Activated naive CD8-positive, alpha-beta T cell treated with anti-CD3 and anti-CD28 coated beads, Interleukin-2, amount 50 U/mL, for 24 hours (primary cell): ENCODE measurements around the gene CD28.

Experiments used
- ATAC-seq: fragments of 150-1000 bp; cut with Tn5 transposase; one replicate; pipeline ENCODE4 v1.10.0; 2021
- DNase-seq: peaks from one replicate; pipeline ENCODE4 v3.0.0; 2021
- H3K27ac Mint-ChIP-seq: one replicate; pipeline ENCODE4 v1.8.0; 2021; ENCODE audit warnings: mild to moderate bottlenecking, mixed read lengths
- H3K27me3 Mint-ChIP-seq: one replicate; pipeline ENCODE4 v1.8.0; 2021; ENCODE audit warnings: mixed read lengths
- H3K36me3 Mint-ChIP-seq: one replicate; pipeline ENCODE4 v1.8.0; 2021; ENCODE audit warnings: low read depth, mixed read lengths
- H3K4me1 Mint-ChIP-seq: one replicate; pipeline ENCODE4 v1.8.0; 2021; ENCODE audit warnings: mixed read lengths
- H3K4me3 Mint-ChIP-seq: one replicate; pipeline ENCODE4 v1.8.0; 2021; ENCODE audit warnings: mild to moderate bottlenecking, moderate library complexity, mixed read lengths
- H3K9me3 Mint-ChIP-seq: one replicate; pipeline ENCODE4 v1.8.0; 2021; ENCODE audit warnings: mixed read lengths

CD28 gene

DNA sequence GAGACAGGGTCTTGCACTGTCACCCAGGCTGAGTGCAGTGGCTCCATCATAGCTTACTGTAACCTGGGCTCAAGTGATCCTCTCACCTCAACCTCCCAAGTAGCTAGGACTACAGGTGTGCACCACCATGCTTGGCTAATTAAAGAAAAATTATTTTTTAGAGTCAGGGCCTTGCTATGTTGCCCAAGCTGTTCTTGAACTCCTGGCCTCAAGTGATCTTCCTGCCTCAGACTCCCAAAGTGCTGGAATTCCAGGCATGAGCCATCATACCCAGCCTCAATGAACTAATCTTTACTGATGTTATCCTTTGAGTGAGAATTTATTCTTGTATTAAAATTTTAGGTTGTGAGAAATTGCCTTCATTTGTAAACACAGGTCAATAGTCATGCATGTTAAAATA is 27.0 kb upstream of the CD28 start:
- ATAC-seq (no peak), DNase-seq (no peak)
- Mint-ChIP-seq H3K36me3 (no peaks in the 10 kb centered on the region), H3K27ac (no peak overlapping the region), H3K4me1 (peaks cover 60% of the 10 kb centered on the region), H3K27me3 (no peaks in the 10 kb centered on the region), H3K4me3 (no peak overlapping the region), H3K9me3 (no peaks in the 10 kb centered on the region)

DNA sequence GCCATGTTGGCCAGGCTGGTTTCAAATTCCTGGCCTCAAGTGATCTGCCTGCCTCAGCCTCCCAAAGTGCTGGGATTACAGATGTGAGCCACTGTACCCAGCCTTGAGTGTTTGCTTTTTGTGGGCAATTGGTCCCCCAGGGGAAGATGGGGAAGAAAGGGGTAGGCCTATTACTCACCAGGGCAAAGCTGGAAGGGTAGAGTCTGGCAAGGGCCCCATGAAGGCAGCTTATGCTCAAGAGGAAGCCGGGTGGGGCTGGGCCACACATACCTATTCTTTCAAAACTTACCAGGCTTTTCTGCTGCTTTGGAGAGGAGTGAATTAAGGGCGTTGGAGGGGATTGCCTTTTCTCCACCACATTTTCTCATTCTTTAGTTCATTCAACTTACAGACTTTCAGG is 24.5 kb upstream of the CD28 start:
- no peaks in the 10 kb centered on the region for H3K9me3 Mint-ChIP-seq
- H3K4me1 Mint-ChIP-seq, result peaks cover 48% of the 10 kb centered on the region
- H3K4me3 Mint-ChIP-seq, result no peak overlapping the region
- H3K27ac Mint-ChIP-seq, result no peak overlapping the region
- DNase-seq, result no peak
- no peaks in the 10 kb centered on the region for H3K36me3 Mint-ChIP-seq
- ATAC-seq, result peak; percentile 21
- no peaks in the 10 kb centered on the region for H3K27me3 Mint-ChIP-seq

DNA sequence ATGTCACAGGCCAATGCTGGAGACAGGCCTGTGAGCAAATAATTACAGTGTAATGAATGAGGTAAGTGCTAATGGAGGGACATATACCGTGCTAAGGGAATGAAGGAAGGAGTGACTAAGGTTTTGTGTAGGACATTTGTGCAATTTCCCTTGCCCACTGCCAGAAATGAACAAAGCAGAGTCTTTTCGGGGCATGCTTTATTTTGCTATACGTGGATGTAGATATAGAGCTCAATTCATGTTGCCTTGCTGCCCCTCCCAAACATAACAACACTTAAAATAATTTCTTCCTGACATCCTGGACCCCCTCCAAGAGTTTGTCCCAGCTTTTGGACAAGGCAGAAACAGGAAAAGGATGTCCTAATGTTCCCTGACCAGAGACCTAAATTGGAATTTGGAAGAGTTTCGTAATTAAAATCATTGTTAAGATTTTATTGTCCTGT is 23.7 kb upstream of the CD28 start:
- Mint-ChIP-seq H3K27me3 (no peaks in the 10 kb centered on the region), H3K4me3 (no peak overlapping the region), H3K36me3 (no peaks in the 10 kb centered on the region), H3K4me1 (peaks cover 46% of the 10 kb centered on the region), H3K9me3 (no peaks in the 10 kb centered on the region), H3K27ac (no peak overlapping the region)
- no peak for DNase-seq
- ATAC-seq, result no peak

DNA sequence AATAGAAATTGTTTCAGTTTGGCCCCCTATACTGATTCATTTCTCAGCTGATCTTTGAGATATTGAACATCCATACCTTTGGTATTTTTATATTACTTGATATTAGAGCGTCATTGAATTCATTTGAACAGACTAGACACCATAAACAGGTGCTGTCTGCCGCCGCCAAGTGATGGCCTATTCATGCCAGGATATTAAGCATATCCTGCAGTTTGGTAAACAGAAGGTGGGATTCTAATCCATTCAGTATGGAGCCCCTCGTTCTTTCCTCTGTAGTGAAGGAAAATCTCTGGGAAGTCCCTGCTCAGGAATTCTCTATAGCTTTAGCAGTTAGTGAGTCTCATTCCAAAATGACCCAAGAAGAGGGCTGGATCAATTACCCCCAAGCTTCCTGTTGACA is 23.0 kb upstream of the CD28 start:
- H3K36me3 Mint-ChIP-seq, result no peaks in the 10 kb centered on the region
- DNase-seq (no peak), ATAC-seq (no peak)
- no peak overlapping the region for H3K4me3 Mint-ChIP-seq
- H3K27me3 Mint-ChIP-seq, result no peaks in the 10 kb centered on the region
- H3K27ac Mint-ChIP-seq, result no peak overlapping the region
- peaks cover 47% of the 10 kb centered on the region for H3K4me1 Mint-ChIP-seq
- H3K9me3 Mint-ChIP-seq, result no peaks in the 10 kb centered on the region

DNA sequence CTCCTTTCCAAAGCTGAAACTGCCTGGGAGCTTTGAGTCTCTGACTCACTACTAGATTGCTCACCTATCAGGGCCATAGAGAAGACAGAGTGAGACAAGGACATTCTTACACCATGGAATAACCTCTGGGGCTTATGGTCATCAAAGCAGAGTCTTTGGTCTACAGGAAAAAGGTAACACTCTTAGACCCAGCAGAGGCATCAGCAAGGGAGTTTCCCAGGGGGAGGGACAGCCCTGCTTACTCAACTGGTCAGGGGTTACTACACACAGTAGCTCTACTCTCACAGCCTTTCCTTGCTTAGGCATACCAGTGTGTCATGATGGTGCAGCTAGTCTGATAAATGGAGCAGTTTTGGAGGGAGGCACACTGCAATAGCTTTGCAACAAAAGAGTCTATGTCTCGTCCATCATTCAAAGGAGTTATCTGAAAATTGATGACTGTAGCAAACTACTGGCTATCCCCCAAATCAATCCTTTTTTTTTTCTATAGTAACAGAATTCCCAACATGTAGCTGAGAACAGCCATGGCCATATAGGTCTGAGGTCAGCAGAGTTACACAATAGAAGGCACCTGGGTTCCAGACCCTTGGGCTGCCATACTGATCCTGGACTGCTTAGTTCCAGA is 22.4 kb upstream of the CD28 start:
- Mint-ChIP-seq H3K36me3 (no peaks in the 10 kb centered on the region), H3K4me3 (no peak overlapping the region), H3K27me3 (no peaks in the 10 kb centered on the region), H3K4me1 (peaks cover 47% of the 10 kb centered on the region), H3K9me3 (no peaks in the 10 kb centered on the region), H3K27ac (no peak overlapping the region)
- peak; percentile 45 for DNase-seq
- ATAC-seq, result peak; percentile 99

DNA sequence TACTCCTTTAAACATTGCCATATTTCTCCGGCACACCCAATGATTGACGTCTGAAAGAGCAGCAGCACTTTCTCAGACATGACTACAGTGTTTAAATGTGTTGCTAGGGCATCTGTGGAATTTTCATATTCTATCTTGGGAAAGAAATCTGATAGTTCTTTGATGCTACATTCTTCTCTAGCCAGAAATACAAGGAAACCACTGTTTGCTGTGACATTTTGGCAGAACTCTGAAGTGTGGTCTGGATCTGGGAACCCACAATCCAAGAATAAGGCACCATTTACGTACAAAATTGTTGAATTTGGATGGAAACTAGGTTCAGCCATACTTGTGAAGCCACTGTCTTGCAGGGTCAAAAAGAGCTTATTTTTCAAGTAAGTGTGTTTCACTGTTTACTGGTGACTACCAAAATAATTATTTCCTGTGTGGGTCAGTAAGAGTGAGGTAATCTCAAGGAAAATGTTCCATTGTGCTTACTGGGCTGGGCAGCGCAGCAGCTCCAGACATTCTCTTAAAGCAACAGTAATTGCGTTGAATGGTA is 21.3 kb upstream of the CD28 start:
- ATAC-seq (no peak), DNase-seq (no peak)
- H3K4me1 Mint-ChIP-seq, result peaks cover 52% of the 10 kb centered on the region
- H3K27ac Mint-ChIP-seq, result no peak overlapping the region
- no peak overlapping the region for H3K4me3 Mint-ChIP-seq
- no peaks in the 10 kb centered on the region for H3K9me3 Mint-ChIP-seq
- no peaks in the 10 kb centered on the region for H3K27me3 Mint-ChIP-seq
- no peaks in the 10 kb centered on the region for H3K36me3 Mint-ChIP-seq

DNA sequence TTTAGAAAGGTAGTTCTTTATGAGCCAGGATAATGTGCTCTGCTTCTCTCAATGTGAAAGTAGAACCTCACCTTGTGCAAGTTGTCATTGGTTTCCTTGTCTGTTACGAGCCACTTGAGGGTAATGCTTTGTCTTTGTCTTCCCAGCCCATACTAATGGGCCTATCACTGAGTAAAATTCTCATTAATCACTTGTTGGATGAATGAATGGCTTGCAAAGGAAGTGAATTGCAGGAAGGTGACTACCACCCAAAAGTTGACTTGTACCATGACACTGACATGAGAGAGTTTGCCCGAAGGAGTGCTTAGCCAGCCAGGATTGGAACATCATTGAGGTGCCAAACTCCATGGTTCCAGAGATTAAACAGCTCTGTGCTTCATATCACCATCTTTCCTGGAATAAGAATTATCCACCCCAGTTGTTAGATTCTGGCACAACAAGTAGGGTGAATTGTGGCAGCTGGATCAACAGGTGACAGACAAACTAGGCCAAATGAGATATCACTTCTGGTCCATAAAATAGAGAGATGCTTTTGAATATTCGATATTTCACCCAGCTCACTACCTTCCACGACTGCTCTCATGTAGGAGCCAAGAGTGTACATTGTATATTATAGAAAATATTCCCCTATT is 20.5 kb upstream of the CD28 start:
- ATAC-seq, result no peak
- DNase-seq, result no peak
- H3K36me3 Mint-ChIP-seq, result no peaks in the 10 kb centered on the region
- no peak overlapping the region for H3K27ac Mint-ChIP-seq
- no peaks in the 10 kb centered on the region for H3K9me3 Mint-ChIP-seq
- no peaks in the 10 kb centered on the region for H3K27me3 Mint-ChIP-seq
- no peak overlapping the region for H3K4me3 Mint-ChIP-seq
- H3K4me1 Mint-ChIP-seq, result peaks cover 50% of the 10 kb centered on the region

DNA sequence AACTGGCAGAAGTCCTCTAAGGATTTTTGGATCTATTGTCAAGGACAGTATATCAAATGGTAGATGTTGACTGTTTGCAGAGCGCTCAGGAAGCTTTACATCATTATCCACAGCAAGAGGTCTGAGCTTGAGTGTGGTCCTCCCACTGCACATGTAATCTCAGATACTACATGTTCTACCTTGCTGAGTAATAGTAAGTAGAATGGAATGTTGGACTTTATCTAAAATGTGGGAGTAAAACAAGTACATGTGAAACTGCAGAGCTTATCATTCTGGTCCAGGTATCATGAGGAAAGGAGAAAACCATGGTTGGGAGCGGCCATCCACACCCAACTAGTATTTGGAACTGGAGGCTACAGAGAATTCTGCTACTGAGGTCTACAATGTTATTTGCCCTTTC is 19.3 kb upstream of the CD28 start:
- H3K4me1 Mint-ChIP-seq, result peaks cover 42% of the 10 kb centered on the region
- H3K9me3 Mint-ChIP-seq, result no peaks in the 10 kb centered on the region
- no peaks in the 10 kb centered on the region for H3K36me3 Mint-ChIP-seq
- no peak overlapping the region for H3K27ac Mint-ChIP-seq
- no peaks in the 10 kb centered on the region for H3K27me3 Mint-ChIP-seq
- no peak for DNase-seq
- ATAC-seq, result no peak
- H3K4me3 Mint-ChIP-seq, result no peak overlapping the region

DNA sequence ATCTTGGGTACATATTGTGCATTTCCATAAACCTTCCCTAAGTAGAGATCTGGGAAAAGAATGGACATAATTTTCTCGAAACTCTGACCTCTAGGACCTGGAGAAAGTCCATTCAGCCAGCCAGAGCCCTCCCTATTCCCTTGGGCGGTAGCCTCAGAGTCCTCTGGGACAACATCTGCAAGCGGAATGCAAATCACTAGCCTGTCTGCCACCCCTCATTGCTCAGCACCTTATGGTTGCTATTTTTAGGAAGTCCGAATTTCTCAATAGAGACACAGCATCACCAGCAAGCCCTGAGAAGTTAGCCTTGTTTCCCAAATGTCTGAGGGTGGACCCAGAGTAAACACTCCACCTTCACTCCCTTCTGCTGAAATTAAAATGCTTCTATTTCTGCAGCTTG is 17.6 kb upstream of the CD28 start:
- DNase-seq (no peak), ATAC-seq (no peak)

DNA sequence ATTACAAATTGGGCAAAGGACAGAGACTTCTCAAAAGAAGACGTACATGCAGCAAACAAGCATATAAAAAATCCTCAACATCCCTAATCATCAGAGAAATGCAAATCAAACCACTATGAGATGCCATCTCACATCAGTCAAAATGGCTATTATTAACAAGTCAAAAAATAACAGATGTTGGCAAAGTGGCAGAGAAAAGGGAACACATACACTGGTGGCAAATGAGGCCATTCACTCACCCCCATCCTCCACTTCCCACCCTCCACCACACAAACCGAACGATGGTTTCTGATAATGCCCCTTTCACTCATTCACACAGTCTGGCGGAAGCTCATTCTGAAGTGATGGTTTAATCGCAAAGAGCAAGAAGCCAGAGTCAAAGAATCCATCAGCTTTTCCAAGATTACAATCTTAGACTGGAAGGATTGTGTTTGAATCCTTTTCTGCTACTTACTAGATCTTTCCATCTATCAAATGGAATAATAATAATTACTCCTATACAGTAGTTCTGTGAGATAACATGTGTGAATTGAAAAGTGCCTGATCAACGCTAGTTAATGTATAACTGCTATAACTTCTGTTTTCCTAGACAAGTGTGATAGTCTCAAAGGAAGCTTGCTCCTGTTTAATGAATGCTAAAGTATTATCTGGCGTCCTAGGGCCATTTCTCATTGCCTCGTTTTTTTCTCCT is 16.9 kb upstream of the CD28 start:
- no peak overlapping the region for H3K27ac Mint-ChIP-seq
- H3K4me3 Mint-ChIP-seq, result no peak overlapping the region
- H3K4me1 Mint-ChIP-seq, result peaks cover 31% of the 10 kb centered on the region
- no peaks in the 10 kb centered on the region for H3K36me3 Mint-ChIP-seq
- no peaks in the 10 kb centered on the region for H3K9me3 Mint-ChIP-seq
- ATAC-seq (peak; percentile 73), DNase-seq (no peak)
- H3K27me3 Mint-ChIP-seq, result no peaks in the 10 kb centered on the region

More for the DNA sequence above, 17.6 kb upstream of the CD28 start:
- Mint-ChIP-seq H3K4me1 (peaks cover 36% of the 10 kb centered on the region), H3K27me3 (no peaks in the 10 kb centered on the region), H3K27ac (no peak overlapping the region), H3K36me3 (no peaks in the 10 kb centered on the region), H3K4me3 (no peak overlapping the region), H3K9me3 (no peaks in the 10 kb centered on the region)

DNA sequence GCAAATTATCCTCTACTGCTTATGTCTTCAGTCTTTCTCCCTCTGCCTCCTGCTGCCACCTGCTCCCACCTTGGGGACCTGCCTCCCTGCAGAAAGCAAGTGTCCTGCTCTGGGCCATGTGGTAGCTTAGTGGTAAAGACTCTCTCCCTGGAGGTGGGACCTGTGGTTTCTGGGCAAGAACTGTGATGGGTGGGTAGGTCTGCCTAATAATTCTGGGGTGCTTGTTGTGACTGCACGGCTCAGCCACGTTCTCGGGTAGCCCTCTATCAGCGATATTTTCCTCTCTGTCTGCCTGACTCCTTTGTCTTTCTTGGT is 16.4 kb upstream of the CD28 start:
- H3K4me3 Mint-ChIP-seq, result no peak overlapping the region
- no peaks in the 10 kb centered on the region for H3K9me3 Mint-ChIP-seq
- peaks cover 31% of the 10 kb centered on the region for H3K4me1 Mint-ChIP-seq
- ATAC-seq (peak; percentile 13), DNase-seq (no peak)
- no peak overlapping the region for H3K27ac Mint-ChIP-seq
- no peaks in the 10 kb centered on the region for H3K36me3 Mint-ChIP-seq
- H3K27me3 Mint-ChIP-seq, result no peaks in the 10 kb centered on the region

DNA sequence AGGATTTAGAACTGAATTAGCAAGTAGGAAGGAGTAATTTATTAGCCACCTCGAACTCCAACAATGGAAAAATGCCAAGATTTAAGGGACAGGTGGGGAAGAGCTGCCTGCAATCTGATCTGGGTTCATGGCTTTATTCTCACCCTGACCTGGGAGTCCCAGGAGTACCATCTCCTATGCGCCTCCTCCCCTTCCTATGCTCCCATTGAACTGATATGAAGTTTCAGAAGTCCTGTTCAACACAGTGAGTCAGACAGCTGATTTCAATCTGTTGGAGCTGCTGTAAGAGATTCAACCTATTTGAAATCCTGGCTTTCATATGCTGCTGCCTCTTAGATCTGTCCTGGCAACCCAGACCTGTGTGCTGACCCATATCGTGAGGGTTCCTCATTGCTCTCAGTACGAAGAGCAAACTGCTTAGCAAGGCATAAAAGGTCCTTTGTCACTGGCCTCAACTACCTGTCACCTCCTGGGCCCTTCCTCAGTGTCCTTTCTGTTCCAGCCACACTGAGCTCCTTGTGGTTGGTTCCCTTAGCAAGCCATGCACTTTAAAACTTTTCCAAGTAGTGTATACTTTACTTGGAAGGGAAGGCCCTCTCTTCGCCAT is 15.9 kb upstream of the CD28 start:
- H3K27ac Mint-ChIP-seq, result no peak overlapping the region
- H3K9me3 Mint-ChIP-seq, result no peaks in the 10 kb centered on the region
- DNase-seq, result no peak
- no peak for ATAC-seq
- no peaks in the 10 kb centered on the region for H3K36me3 Mint-ChIP-seq
- H3K4me1 Mint-ChIP-seq, result peaks cover 27% of the 10 kb centered on the region
- H3K27me3 Mint-ChIP-seq, result no peaks in the 10 kb centered on the region
- no peak overlapping the region for H3K4me3 Mint-ChIP-seq

DNA sequence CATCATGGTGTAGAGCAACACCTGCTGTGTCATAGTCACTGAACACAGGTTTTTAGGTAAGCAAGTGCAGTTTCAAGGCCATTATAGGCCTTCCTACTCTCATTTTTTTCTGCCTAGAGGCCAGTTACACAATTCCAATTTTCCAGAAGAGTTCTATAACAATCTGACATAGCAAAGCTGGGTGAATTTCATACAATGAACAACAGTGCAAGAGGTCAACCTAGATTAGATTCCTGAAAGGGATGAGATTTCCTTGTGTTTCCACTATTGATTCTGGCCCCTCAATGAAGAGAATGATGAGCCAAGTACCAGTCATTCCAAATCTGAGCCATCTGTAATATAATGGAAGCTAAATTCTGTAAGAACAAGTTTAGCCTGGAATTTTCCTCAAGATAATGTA is 15.3 kb upstream of the CD28 start:
- no peak for DNase-seq
- no peak for ATAC-seq
- no peak overlapping the region for H3K27ac Mint-ChIP-seq
- H3K9me3 Mint-ChIP-seq, result no peaks in the 10 kb centered on the region
- no peaks in the 10 kb centered on the region for H3K27me3 Mint-ChIP-seq
- peaks cover 27% of the 10 kb centered on the region for H3K4me1 Mint-ChIP-seq
- no peak overlapping the region for H3K4me3 Mint-ChIP-seq
- no peaks in the 10 kb centered on the region for H3K36me3 Mint-ChIP-seq

DNA sequence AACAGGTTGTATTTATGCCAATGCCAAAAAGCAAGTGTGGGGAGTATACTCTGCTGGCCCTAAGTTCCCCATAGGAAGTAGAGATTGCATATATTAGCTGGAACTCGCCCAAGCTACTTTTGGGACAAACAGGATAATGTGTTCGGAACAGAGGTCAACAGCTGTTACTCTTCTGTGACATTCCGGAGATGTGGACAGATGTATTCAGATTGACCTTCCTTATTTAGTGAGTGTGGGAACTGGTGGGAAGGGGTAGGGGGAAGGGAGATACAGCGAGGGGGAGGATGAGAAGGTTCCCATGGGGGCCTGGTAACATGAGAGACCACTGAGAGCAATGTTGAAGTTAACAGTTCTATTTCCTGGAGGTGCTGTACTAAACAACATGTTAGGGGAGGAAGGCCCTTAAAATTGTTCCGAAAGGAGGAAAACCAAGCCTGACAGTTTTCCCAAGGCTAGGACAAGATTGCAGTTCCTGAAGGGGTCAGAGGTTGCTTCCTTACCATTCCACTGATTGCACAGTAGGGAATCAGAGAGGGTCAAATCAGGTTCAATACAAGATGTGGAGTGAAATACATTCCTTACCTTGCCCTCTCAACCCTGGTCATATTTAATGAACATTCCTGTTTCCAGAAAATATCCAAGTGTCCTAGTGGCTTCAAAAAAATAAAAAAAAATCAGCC is 14.3 kb upstream of the CD28 start:
- Mint-ChIP-seq H3K4me3 (no peak overlapping the region), H3K27me3 (no peaks in the 10 kb centered on the region), H3K4me1 (peaks cover 27% of the 10 kb centered on the region), H3K9me3 (no peaks in the 10 kb centered on the region), H3K36me3 (no peaks in the 10 kb centered on the region), H3K27ac (no peak overlapping the region)
- DNase-seq (no peak), ATAC-seq (no peak)
